Glomerular endothelial cell (primary cell): ENCODE data around the gene ELF4. TPM values are rescaled to one million over a fixed set of nuclear protein-coding genes. Genes with fewer than 3 reads are reported as not detected.

ENCODE experiments used
- DNase-seq: peaks from one replicate; pipeline ENCODE4 v3.0.0-alpha.2; 2011; ENCODE audit warnings: low read depth, low spot score; ENCODE audit errors: extremely low read depth
- total RNA-seq: library from RNA; depleted of rRNA; stranded (reverse); fragments of >200 nt; gene quantifications from 2 replicates; pipeline ENCODE4 v1.2.3, GENCODE V29; 2015

The ELF4 gene
- total RNA-seq, 1 donor from 2014 or later: 29.9 TPM

- peak; percentile 76 for DNase-seq
These were observed 24.5 kb downstream of the ELF4 start for GRCh38 chrX:130085551-130086446.

- DNase-seq: no peak
These were observed 25.6 kb downstream of the ELF4 start for GRCh38 chrX:130084631-130085237.

- no peak for DNase-seq
These were observed 26.5 kb downstream of the ELF4 start for GRCh38 chrX:130083656-130084382.

- no peak for DNase-seq
These were observed 27.2 kb downstream of the ELF4 start for GRCh38 chrX:130083107-130083490.

- DNase-seq: no peak
These were observed 27.8 kb downstream of the ELF4 start for GRCh38 chrX:130082244-130083106.

GRCh38 chrX:130081421-130082045 lies 28.8 kb downstream of the ELF4 start:
- no peak for DNase-seq

- no peak for DNase-seq
These were observed 29.4 kb downstream of the ELF4 start for GRCh38 chrX:130080791-130081367.

- no peak for DNase-seq
These were observed 30.4 kb downstream of the ELF4 start for GRCh38 chrX:130079824-130080406.

- no peak for DNase-seq
These were observed 34.5 kb downstream of the ELF4 start for GRCh38 chrX:130075777-130076176.

- no peak for DNase-seq
These were observed 38.0 kb downstream of the ELF4 start for GRCh38 chrX:130072345-130072740.

GRCh38 chrX:130071611-130072344 lies 38.5 kb downstream of the ELF4 start:
- DNase-seq: no peak

- DNase-seq: no peak
These were observed 43.2 kb downstream of the ELF4 start for GRCh38 chrX:130066975-130067615.

- DNase-seq: no peak
These were observed 49.9 kb downstream of the ELF4 start for GRCh38 chrX:130060122-130061069.

GRCh38 chrX:130058652-130059051 lies 51.6 kb downstream of the ELF4 start:
- no peak for DNase-seq

GRCh38 chrX:130057209-130057608 lies 53.1 kb downstream of the ELF4 start:
- no peak for DNase-seq

GRCh38 chrX:130055899-130056298 lies 54.4 kb downstream of the ELF4 start:
- no peak for DNase-seq

- DNase-seq: no peak
These were observed 55.2 kb downstream of the ELF4 start for GRCh38 chrX:130055103-130055502.
